ENCODE results near the gene TAOK1.
A peak's percentile ranks its signal among the peaks of the same experiment; 100 is the strongest.

Gene TAOK1

GRCh38 chr17:29586676-29587469 lies 196.7 kb downstream of the TAOK1 start:
- DNase-seq, result no peak

- no peak for DNase-seq
Observed at GRCh38 chr17:29587591-29587990, 197.4 kb downstream of the TAOK1 start.

- no peak for DNase-seq
Observed at GRCh38 chr17:29588017-29588561, 197.9 kb downstream of the TAOK1 start.

GRCh38 chr17:29588562-29589411 lies 198.6 kb downstream of the TAOK1 start:
- peak; percentile 43 for DNase-seq

- DNase-seq, result peak; percentile 80
Observed at GRCh38 chr17:29589524-29590410, 199.6 kb downstream of the TAOK1 start, which contains the start of gene GIT1. Gene GIT1, minus strand, starts transcription at chr17:29589648. Its CDS starts 270 bp downstream, at chr17:29589378.

GRCh38 chr17:29590411-29591145 lies 200.4 kb downstream of the TAOK1 start:
- DNase-seq, result peak; percentile 52

- no peak for DNase-seq
Observed at GRCh38 chr17:29591146-29591736, 201.1 kb downstream of the TAOK1 start.

- DNase-seq, result peak; percentile 89
Observed at GRCh38 chr17:29591737-29592608, 201.8 kb downstream of the TAOK1 start.

GRCh38 chr17:29592850-29593551 lies 202.8 kb downstream of the TAOK1 start, which contains the start of gene ANKRD13B:
Gene ANKRD13B, plus strand, starts transcription at chr17:29593132. Its CDS starts 490 bp downstream, at chr17:29593622.
- peak; percentile 47 for DNase-seq

GRCh38 chr17:29593591-29594518 lies 203.7 kb downstream of the TAOK1 start:
- DNase-seq, result peak; percentile 12

- no peak for DNase-seq
Observed at GRCh38 chr17:29594519-29595090, 204.4 kb downstream of the TAOK1 start.

GRCh38 chr17:29595107-29595942 lies 205.2 kb downstream of the TAOK1 start:
- DNase-seq, result no peak

GRCh38 chr17:29595943-29596774 lies 206.0 kb downstream of the TAOK1 start:
- no peak for DNase-seq

- no peak for DNase-seq
Observed at GRCh38 chr17:29596811-29597210, 206.6 kb downstream of the TAOK1 start.

- no peak for DNase-seq
Observed at GRCh38 chr17:29597361-29598172, 207.4 kb downstream of the TAOK1 start.
